HG02571 (cell line): ENCODE measurements around the gene TAF3.

Source experiments
- ATAC-seq: cut with Tn5 transposase; IDR thresholded peaks from one replicate; pipeline ENCODE4 v1.9.1; 2021; ENCODE audit warnings: mild to moderate bottlenecking, moderate library complexity; ENCODE audit not compliant: unreplicated experiment

The TAF3 gene

DNA sequence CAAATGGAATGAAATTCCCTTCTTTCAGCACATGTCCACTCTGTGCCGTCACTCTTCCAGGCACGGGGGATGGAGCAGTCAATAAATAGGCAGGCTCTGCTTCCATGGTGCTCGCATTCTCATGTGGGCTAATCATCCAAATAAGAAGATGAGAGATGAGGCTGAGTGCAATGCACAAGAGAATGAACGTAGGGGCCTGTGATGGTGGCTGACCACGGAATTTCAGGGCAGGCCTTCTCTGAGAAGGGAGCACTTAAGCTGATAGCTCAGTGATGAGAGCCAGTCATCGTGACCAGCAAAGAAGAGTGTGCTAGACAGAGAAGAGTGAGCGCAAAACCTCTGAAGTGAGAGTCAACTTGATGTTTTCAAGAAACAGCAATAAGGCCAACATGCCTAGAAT, 47.9 kb downstream of the TAF3 start:
- no peak for ATAC-seq

DNA sequence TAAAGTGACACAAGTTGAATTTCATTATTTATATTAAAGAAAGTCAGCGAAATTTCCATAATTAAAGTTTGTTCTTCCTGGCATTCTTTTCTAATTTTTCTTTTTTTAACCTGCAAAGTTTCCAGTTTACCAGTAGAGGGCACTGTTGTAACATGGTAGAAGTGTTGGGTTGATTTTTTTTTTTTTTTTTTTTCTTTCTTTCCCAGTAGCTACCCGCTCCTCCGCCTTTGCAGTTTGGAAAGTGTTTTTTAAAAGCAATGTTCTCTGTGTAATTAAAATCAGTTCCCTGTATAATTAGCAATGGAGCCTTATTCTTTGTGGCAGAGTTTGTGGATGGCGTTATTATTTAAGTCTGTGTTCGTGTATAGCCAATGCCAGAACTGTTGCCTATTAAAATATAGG, 53.7 kb downstream of the TAF3 start:
- ATAC-seq = no peak

DNA sequence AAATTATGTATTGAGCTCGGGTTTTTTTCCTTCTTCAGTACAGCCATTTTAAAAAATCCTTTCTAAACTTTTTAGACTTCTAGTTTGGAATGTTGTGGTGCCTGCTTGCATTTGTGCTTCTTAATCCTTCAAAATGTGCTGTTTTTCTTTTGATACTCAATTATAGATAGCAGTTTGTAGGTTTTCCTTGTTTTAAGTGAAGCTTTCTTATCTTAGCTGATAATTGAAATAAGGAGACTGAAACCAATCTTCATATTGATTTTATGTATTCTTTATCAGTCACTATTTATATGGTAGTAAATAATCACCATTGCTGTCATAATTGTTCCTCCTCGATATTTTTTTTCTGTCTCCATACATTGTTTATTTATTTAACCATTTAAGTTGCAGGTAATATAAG, 56.6 kb downstream of the TAF3 start:
- ATAC-seq = no peak

DNA sequence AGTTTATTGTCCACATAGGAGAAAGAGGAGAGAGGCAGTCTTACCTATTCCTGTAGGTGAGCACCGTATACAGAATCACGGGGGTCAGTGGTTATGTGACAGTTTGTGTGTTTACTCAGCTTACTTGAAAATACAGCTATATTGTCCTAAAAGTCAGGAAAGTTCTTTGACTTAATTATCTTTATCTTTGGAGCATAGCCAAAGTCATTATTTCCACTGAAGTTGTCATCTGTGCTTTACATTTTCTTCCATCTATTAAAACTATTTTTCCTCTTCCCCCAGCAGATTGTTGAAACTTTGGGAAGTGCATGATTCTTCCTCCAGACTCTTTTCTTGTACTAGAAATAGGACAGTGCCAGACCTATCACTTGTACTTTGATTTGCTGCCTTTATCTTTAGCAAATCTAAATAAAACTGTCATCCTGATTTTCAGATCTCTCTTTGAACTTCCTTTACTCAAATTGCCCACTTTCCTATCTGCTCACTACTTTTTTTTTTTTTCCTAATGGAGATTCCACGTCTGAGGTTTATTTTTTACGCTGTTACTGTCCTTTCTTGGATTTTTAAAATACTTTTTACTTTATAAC, 58.3 kb downstream of the TAF3 start:
- ATAC-seq = no peak

DNA sequence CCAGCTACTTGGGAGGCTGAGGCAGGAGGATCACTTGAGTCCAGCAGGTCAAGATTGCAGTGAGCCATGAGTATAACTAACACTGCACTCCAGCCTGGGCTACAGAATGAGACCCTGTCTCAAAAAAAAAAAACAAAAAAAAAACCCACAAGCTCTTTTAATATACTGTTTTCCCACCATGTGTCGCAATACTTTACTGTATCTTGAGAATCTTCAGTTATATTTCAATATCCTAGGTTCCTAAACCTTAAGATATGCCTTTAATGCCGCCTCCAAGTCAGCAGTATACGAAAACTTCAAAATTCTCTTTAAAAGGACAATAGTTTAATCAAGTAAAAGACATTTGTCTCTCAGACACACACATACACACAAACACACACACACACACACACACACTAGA, 62.8 kb downstream of the TAF3 start:
- ATAC-seq = no peak

DNA sequence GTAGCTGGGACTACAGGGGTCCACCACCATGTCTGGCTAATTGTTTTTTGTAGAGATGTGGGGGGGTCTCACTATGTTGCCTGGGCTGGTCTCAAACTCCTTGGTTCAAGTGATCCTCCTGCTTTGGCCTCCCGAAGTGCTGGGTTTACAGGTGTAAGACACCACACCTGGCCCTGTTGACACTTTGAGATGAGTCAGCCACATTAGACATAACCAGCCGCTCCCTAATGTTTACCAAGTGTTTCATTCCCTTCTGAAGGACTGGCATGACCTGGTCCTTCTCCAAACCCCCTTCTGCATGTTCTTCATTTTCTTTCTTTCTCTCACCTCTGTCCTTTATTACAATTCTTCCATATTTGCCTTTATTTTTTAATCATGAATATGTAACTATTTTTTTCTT, 67.8 kb downstream of the TAF3 start:
- ATAC-seq = no peak

DNA sequence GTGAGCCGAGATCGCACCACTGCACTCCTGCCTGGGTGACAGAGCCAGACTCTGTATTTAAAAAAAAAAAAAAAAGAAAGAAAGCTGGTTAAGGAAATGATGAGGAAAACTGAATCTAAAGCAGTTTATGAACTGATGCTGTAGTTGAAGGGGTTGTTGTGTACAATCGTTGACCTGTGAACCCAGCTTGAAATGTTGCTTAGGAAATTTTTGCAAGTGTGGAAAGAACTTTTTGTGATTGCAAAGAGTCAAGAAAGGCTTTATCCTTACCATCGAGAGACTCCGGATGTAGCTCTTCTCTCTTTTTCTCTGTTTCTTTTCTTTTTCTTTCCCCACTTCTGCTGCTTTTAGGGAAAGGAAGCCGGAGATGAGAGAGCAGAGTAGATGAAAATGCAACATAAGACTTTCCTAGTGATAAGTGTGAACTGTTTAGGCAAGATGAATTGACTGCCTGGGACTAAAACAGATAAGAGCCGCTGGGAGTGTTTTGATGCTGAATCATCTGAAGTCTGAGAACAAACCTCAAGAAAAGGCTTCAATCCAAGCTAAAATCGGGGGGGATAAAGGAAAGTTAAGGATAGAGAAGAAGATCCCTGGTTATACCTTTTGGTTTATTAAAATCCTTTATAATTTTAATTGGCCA, 69.0 kb downstream of the TAF3 start:
- no peak for ATAC-seq

DNA sequence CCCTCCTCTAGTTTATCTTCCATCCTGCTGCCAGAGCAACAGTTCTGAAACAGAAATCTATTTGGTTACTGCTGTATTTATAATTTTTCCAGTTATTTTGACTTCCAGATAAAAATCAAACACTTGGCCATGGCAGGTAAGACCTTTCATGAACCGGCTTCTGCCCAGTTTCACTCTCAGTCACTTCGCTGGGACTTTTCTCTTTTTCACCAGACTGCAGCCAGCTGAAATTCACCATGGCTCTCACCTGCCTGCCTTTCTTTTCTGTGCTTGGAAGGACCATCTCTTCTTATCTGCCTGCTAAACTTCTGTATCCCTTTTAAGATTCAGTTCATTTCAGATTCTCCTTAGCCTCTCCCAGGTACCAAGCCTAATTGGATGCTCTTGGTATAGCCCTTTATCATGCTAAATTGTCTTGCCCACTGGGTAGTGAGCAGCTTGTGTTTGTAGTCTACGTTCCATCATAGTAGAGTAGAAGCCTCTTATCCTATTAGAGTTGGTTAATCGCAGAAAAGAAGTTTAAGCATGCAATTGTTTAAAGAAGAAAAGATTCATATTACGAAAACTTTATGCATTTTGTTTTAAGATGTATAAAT, 71.7 kb downstream of the TAF3 start:
- no peak for ATAC-seq

DNA sequence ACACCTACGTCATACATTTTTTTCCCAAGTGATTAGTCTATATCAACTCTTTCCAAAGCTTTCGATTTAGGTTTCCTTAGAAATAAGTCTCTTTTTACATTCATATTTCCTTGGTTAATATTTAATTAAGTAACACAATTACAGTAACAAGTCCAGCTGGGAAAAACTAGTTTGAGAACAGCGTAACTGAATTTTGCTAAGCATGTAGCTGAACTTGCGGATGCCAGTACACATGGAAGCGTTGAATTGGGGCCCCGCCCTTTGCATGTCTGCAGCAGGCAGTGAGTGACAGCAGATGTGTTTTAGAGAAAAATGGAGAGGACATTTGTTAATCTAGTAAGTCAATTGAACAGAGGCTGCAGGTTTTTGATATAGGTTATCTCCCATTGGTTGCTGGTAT, 72.5 kb downstream of the TAF3 start:
- no peak for ATAC-seq

DNA sequence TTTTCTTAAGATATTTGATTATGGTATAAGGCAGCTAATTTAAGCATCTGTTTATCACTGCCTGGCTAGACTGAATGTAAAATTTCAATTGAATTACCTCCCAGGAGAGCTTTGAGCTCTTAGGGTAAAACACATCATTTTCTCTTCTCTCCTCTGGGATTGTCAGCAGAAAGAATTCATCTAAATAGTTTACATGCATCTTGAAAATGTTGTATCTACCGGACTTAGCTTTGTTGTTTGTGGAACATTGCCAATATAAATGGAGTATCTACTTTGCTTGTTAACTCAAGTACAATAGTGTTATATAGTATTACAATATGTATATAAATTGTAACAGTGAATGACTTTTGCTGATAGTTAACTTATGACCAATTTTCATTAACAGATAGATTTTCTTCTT, 73.3 kb downstream of the TAF3 start:
- ATAC-seq = no peak

DNA sequence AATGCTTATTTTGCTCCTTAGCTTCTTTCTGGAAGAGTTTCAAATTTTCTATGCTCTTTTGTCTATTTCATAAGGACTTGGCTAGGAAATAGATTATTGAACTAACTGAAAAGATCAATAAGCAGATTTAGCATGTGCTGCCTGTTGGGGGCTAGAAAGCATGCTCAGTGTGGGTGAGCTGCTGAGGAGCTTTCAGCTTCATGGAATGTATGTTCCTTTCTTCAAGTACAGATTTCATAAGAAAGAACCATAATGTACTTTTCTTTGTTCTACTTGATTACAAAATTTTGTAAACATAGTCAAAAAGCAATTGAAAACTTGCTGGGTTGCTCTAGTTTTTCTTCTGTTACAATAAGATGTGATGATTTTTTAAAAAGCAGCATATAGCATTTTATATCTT, 73.8 kb downstream of the TAF3 start:
- ATAC-seq = no peak

DNA sequence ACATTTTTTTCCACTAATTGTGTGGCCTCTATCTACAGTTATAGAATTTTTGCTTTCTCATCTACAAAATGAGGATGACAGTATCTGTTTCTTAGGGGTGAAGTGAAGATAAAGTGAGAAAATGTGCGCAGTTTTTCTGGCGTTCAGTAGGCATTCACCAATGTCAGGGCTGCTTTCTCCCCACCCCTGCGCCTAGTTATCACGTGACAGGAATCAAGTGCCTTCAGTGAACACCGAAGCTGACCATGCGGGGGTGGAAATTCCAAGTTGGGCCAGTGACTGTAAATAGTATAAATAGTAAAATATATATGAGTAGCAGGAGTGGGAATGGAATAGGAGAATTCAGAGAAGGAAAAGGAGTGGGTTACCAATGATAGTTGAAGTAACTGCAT, 77.4 kb downstream of the TAF3 start:
- no peak for ATAC-seq

DNA sequence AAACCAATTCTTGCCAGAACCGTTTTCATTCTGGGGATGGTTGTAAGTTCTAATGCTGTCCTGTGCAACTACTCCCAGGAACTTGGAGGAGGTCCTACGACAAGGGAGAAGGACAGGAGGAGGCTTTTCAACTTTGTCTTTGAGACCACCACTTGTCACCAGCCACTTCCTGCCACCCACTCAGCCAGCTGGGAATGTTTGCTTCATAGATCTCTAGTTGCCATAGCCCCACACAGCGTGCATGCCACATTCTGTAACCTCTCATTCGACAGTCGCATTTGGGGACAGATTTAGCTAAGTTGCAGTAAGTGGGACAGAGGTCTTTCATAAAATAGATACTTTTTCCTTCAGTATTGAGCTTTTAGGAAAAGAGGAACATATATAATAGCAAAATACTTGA, 78.0 kb downstream of the TAF3 start:
- no peak for ATAC-seq

DNA sequence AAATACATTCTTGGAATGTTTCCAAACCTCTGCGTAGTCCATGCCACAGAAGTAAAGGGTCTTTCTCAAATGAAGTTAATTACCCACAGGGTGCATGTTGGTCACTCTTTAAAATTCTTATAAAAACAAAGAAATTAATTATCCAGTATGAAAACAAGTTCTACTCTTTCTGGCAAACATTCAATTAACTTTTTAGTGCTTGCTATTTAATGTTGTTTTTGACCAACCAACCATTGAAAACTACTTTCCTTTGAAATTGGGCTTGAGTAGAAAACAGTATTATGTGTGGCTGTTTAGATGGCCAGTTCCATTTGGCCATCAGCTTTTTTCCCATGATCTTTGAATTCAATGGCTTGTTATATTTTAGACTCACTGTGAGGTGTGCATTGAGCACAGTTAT, 83.0 kb downstream of the TAF3 start:
- no peak for ATAC-seq

DNA sequence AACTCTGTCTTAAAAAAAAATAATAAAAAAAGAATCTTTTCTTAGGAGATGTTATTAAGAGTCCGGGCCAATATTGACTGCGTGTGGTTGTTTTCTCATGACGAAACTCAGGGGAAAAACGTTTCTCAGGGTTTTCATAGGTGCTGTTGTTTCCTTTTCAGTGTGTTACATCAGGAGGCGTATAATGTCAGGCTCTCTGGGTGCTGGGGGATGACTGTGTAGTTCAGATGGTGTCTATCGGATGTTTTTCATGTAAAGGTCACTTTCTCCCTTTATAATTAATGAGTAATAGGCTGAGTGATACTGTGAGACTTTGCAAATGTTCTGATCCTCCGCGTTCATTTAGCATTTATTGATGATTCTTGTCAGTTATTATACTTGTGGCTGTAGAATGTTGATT, 84.1 kb downstream of the TAF3 start:
- no peak for ATAC-seq

DNA sequence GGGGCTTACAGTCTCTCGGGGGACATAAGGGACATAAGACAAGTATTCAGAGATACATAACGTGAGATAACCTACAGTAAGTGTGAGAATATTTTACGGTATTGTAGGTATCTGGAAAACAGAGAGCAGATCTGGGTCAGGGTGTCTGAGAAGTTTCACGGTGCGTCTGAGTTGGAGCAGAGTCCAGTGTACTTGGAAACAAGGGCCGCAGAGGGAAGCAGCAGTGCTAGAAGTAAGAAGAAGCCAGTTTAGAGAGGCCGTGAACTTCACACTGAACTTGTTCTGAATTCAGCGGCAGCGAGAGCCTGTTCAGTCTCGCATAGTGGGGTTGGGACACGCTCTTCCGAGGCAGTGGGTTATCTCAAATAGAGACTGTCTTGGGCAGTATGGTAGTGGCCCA, 85.5 kb downstream of the TAF3 start:
- ATAC-seq = no peak

DNA sequence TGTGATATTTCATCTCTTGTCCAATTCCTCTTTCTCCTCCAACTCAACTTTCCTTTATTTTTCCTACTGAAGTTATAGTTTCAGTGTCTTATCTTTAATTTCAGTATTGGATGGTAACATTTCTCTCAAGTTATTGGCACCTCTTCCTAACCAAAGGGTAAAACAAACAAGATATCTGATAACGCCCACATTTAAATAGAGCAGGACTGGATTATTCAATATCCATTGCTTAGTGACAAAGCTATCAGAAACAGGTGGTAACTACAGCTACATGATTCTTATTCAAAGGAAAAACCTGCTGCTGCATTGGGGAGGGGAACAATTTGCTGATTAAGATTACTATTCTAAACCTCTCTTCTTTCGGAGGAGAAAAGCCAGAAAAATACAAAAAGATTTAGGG, 87.8 kb downstream of the TAF3 start:
- ATAC-seq = no peak

DNA sequence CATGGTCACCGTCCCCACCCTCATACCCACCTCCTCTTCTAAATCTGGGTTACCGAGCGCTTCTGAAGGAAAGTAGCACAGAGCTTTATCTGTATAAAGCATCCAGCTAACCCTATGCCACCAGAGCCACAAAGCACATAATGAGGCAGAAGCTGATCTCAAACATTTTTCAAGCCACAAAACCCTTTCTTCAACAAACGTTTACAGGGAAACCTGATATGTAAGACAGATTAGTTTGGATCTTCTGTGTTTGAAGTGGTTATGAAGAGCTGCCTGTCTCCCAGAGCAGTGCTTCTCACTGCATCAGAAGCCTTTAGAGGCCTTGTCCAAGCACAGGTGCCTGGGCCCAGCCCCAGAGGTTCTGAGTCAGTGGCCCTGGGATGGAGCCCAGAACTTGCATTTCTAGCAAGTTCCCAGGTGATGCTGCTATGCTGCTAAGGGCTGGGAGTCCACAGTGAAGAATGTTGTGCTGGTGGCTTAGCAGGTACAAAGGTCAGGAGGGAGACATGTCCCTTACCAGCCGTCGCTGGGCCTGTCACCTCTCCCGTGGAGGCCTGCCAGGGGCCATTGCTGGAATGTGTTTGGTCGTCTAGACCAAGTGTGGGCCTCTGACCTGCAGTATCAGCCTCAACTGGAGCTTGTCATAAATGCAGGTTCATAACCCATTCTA, 90.4 kb downstream of the TAF3 start:
- no peak for ATAC-seq

DNA sequence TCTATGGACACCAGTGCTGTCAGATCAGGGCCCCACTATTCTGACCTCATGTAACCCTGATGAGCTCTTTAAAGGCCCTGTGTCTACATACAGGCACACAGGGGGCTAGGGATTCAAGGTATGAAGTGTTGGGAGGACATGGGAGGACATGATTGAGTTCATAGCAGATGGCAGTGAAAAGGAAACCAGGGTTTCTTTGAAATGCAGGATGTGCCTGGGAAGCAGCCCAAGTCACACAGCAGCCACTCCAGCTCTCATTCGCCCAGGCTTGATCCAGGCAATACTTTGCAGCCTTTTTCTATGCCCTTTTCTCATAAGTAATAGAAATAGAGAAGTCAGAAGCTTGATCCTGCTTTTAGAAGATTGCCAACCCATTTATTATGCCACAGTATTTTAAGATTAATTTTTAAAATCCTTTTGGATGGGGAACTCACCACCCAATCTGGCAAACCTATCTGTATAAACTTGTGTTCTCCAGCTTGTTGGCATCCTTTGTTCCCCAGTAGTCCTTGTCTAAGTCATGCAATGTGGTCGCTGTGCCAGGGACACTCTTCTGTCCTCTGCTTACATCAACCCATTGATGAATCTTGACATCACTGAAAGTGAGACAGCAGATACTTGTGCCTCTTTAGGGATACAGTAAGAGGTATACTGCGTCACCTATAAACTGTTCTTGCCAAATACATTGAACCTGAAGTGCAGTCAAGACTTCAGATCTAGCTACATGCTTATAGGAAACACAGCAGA, 95.0 kb downstream of the TAF3 start:
- ATAC-seq = no peak

DNA sequence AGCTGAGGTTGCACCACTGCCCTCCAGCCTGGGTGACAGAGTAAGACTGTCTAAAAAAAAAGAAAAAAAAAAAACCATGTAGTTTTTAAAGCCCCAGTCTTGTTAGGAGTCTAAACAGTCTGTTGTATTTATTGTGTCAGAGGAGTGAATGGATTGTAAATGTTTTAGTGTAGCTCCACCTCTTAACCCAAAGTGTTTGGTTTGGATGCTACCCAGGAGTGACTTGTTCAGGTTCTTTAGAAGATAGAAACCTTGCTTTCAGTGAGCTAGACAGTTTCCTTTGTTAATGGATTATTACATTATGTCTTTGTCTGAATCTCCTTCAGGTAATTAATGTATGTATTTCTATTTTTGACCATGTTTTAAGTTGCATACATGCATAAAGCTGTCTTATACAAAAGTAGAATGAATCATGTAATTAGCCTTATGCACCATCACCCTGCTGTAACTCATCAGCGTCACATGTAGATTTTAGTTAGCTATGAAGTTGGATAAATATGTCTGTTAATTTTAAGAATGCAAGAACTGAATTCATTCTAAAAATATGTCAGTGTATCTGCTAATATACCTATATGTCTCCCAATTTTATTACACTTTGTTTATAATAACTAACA, 97.7 kb downstream of the TAF3 start:
- no peak for ATAC-seq

DNA sequence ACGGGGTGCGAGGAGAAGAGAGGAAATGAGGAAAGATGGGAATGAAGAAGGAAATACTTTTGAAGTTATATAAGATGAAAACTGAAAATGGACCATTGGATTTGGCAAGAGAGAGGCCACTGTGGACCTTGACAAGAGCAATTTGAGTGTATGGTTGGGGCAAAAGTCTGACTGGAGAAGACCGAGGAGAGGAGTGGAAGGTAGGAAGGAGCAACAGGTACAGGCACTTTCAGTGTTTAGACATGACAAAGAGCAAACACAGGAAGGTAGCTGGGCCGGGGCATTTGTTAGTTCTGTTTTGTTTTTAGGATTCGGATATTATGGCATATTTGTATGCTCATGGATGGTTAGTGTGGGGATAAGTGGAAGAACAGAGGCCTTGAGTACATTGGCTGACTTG, 99.4 kb downstream of the TAF3 start:
- ATAC-seq = no peak
